A549 (cell line): ENCODE data around the gene CTNNAL1. TPM values are rescaled to one million over a fixed set of nuclear protein-coding genes. Genes with fewer than 3 reads are reported as not detected.

Experiments used
- ATAC-seq, 2 experiments: fragments of 200-7000 bp in 1 of 2; fragments of >200 bp in 1 of 2; cut with Nextera tagmentation in 1 of 2; cut with Tn5 transposase in 1 of 2; 3 replicates each; pipeline versions ENCODE4 v1.8.0 to v1.9.1; 2018 to 2020; ENCODE audit warnings: mild to moderate bottlenecking in 1 of 2, moderate library complexity in 1 of 2
- CTCF ChIA-PET: fragments of 300-600 bp; sonication (Branson Sonifier 250); formaldehyde crosslinking; extraction: SDS; loops from one replicate; lab custom pipeline; 2021; ENCODE audit warnings: antibody characterized with exemption, inconsistent platforms; lab: Yijun Ruan, JAX
- POLR2A ChIA-PET: fragments of 350-600 bp; formaldehyde crosslinking; extraction: SDS; loops from one replicate; lab custom pipeline; 2021; ENCODE audit warnings: antibody characterized with exemption, inconsistent platforms; lab: Yijun Ruan, JAX
- DNase-seq, 2 experiments: peaks; one replicate each; pipeline versions ENCODE4 v3.0.0 to v3.0.0-alpha.2; 2011 to 2016; ENCODE audit warnings: low read depth in 1 of 2, low spot score in 1 of 2
- FAIRE-seq: peaks from 2 replicates; lab custom pipeline; 2011; peaks lifted over from hg19 to GRCh38; lab: Jason Lieb, UNC
- H3K27ac ChIP-seq, 2 experiments: fragments of >200 bp; sonication (Bioruptor Twin); formaldehyde crosslinking; 3 replicates each; pipeline ENCODE4 v1.5.1; 2016 to 2017
- H3K4me1 ChIP-seq: fragments of >200 bp; sonication (Bioruptor Twin); formaldehyde crosslinking; 3 replicates; pipeline ENCODE4 v1.6.1; 2016
- H3K4me2 ChIP-seq: fragments of >200 bp; sonication (Bioruptor Twin); formaldehyde crosslinking; 3 replicates; pipeline ENCODE4 v1.6.1; 2016
- H3K4me3 ChIP-seq: fragments of >200 bp; sonication (Bioruptor Twin); formaldehyde crosslinking; 3 replicates; pipeline ENCODE4 v1.5.1; 2016
- H3K9me3 ChIP-seq: fragments of >200 bp; sonication (Bioruptor Twin); formaldehyde crosslinking; 3 replicates; pipeline ENCODE4 v1.6.1; 2016
- BCL3 ChIP-seq: fragments of >200 bp; sonication (Bioruptor Twin); formaldehyde crosslinking; IDR thresholded peaks from 3 replicates; pipeline ENCODE4 v1.6.1; 2016
- CBX8 ChIP-seq: fragments of 200-600 bp; sonication (generic); IDR thresholded peaks from 2 replicates; pipeline ENCODE4 v1.6.1; 2016
- CEBPB ChIP-seq, 2 experiments: fragments of >200 bp in 1 of 2; sonication (Bioruptor Twin) in 1 of 2; formaldehyde crosslinking in 1 of 2; IDR thresholded peaks; 2 replicates each; pipeline ENCODE4 v1.6.1; 2012 to 2016
- EP300 ChIP-seq, 2 experiments: fragments of >200 bp; sonication (Bioruptor Twin); formaldehyde crosslinking; IDR thresholded peaks; 2 replicates in 1 of 2; 3 replicates in 1 of 2; pipeline ENCODE4 v1.6.1; 2016 to 2017
- ESRRA ChIP-seq: fragments of 150-350 bp; IDR thresholded peaks from 2 replicates; pipeline ENCODE4 v1.6.1; 2014; ENCODE audit warnings: mild to moderate bottlenecking, low read length, borderline replicate concordance
- FOSL2 ChIP-seq, 2 experiments: fragments of 450-650 bp in 1 of 2; fragments of >200 bp in 1 of 2; sonication (Bioruptor Twin) in 1 of 2; formaldehyde crosslinking; IDR thresholded peaks; 2 replicates each; pipeline versions ENCODE4 v1.5.0 to v1.6.1; 2016 to 2020; ENCODE audit warnings: mild to moderate bottlenecking in 1 of 2, moderate library complexity in 1 of 2
- FOXS1 ChIP-seq: fragments of 250-450 bp; sonication (Bioruptor Pico); IDR thresholded peaks from 2 replicates; pipeline ENCODE4 v1.5.0; 2020; ENCODE audit warnings: mild to moderate bottlenecking, moderate library complexity
- GATA3 ChIP-seq: IDR thresholded peaks from 2 replicates; pipeline ENCODE4 v1.6.1; 2012; ENCODE audit warnings: borderline replicate concordance
- HDAC2 ChIP-seq: fragments of 200-600 bp; sonication (generic); IDR thresholded peaks from 2 replicates; pipeline ENCODE4 v1.6.1; 2016
- HOXA7 ChIP-seq: fragments of 250-450 bp; sonication (Bioruptor Pico); IDR thresholded peaks from 2 replicates; pipeline ENCODE4 v1.5.0; 2020; ENCODE audit warnings: mild to moderate bottlenecking, moderate library complexity
- HOXB13 ChIP-seq: fragments of 250-450 bp; sonication (Bioruptor Pico); IDR thresholded peaks from 2 replicates; pipeline ENCODE4 v1.5.0; 2020; ENCODE audit warnings: low read depth, mild to moderate bottlenecking, moderate library complexity
- HOXB5 ChIP-seq: fragments of 250-450 bp; sonication (Bioruptor Pico); IDR thresholded peaks from 2 replicates; pipeline ENCODE4 v1.5.0; 2020; ENCODE audit warnings: mild to moderate bottlenecking, moderate library complexity
- JUN ChIP-seq, 2 experiments: fragments of >200 bp; sonication (Bioruptor Twin); formaldehyde crosslinking; IDR thresholded peaks; 2 replicates in 1 of 2; 3 replicates in 1 of 2; pipeline ENCODE4 v1.6.1; 2016 to 2017
- JUNB ChIP-seq: fragments of >200 bp; sonication (Bioruptor Twin); formaldehyde crosslinking; IDR thresholded peaks from 2 replicates; pipeline ENCODE4 v1.6.1; 2016
- KDM1A ChIP-seq: fragments of 200-600 bp; sonication (generic); IDR thresholded peaks from 2 replicates; pipeline ENCODE4 v1.6.1; 2016; ENCODE audit warnings: low read depth, mild to moderate bottlenecking
- MAFK ChIP-seq: fragments of 450-650 bp; IDR thresholded peaks from 2 replicates; pipeline ENCODE4 v1.6.1; 2014; ENCODE audit not compliant: partially characterized antibody
- MAX ChIP-seq: IDR thresholded peaks from 2 replicates; pipeline ENCODE4 v1.6.1; 2012
- MAZ ChIP-seq: fragments of 150-350 bp; IDR thresholded peaks from 2 replicates; pipeline ENCODE4 v1.6.1; 2014; ENCODE audit warnings: antibody characterized with exemption, low read depth, low read length, borderline replicate concordance
- NFE2L2 ChIP-seq: fragments of 150-350 bp; conservative IDR thresholded peaks from 2 replicates; pipeline ENCODE4 v1.6.1; 2014; ENCODE audit warnings: low read length
- POLR2AphosphoS2 ChIP-seq: conservative IDR thresholded peaks from 2 replicates; pipeline ENCODE4 v1.6.1; 2012; ENCODE audit warnings: low read length, improper control_type of control experiment, inconsistent platforms
- SMC3 ChIP-seq: fragments of >200 bp; sonication (Bioruptor Twin); formaldehyde crosslinking; IDR thresholded peaks from 3 replicates; pipeline ENCODE4 v1.6.1; 2018; ENCODE audit warnings: inconsistent platforms
- TFCP2L1 ChIP-seq: fragments of 250-450 bp; sonication (Bioruptor Pico); IDR thresholded peaks from 2 replicates; pipeline ENCODE4 v1.5.0; 2021; ENCODE audit warnings: mild to moderate bottlenecking
- TP53 ChIP-seq: fragments of 250-450 bp; sonication (Bioruptor Pico); IDR thresholded peaks from 2 replicates; pipeline ENCODE4 v1.5.0; 2021; ENCODE audit warnings: mild to moderate bottlenecking, moderate library complexity
- ZFP36 ChIP-seq: fragments of 450-650 bp; IDR thresholded peaks from 2 replicates; pipeline ENCODE4 v1.6.1; 2014; ENCODE audit warnings: borderline replicate concordance; ENCODE audit not compliant: partially characterized antibody
- WGBS: methylation state at CpG from one replicate; pipeline ENCODE4 v1.1.6; 2017; ENCODE audit errors: missing lambda C conversion rate; 5-methylcytosine and 5-hydroxymethylcytosine counted together
- polyA plus RNA-seq, 4 experiments: library from polyadenylated mRNA; depleted of rRNA in 3 of 4; stranded (reverse); fragments of >200 nt; fragmentation: RNase III in 1 of 4; extraction: RNeasy Plus Mini Kit Qiagen cat#74134 plus additional on column Dnase treatment in 1 of 4; gene quantifications; 2 replicates in 3 of 4; 3 replicates in 1 of 4; pipeline ENCODE4 v1.2.3, GENCODE V29; 2011 to 2017
- TF ChIP-seq, protein P1 (sequence below): IDR thresholded peaks from 2 replicates; pipeline ENCODE4 v1.6.1; 2012; ENCODE audit warnings: low read depth, borderline replicate concordance

CTNNAL1 gene
- polyA plus RNA-seq, 2 of the 4 experiments (the other 2 are of a cell fraction) = 43.8 to 63.6 TPM

- Histone ChIP-seq H3K4me3 (no peak overlapping the region), H3K4me1 (peaks cover 31% of the 10 kb centered on the region), H3K27ac (no peak overlapping the region), H3K9me3 (no peaks in the 10 kb centered on the region), H3K4me2 (no peak overlapping the region)
- WGBS = 88% methylated on average over 7 of the region's 7 CpGs
- TF ChIP-seq SMC3 = no peak
- TF ChIP-seq TFCP2L1 (CRISPR knock-in tag) = no peak
- no peak for TF ChIP-seq NFE2L2
- TF ChIP-seq MAX = no peak
- TF ChIP-seq BCL3 = no peak
- CTCF ChIA-PET = no interaction called here
- POLR2A ChIA-PET = no interaction called here
- no peak for FAIRE-seq
- no peak for ATAC-seq
- no peak for DNase-seq
These were observed 13.0 kb upstream of the CTNNAL1 start for GRCh38 chr9:109026306-109026705.

GRCh38 chr9:109022873-109023272 is 9.6 kb upstream of the CTNNAL1 start:
- ATAC-seq (peak in 1 of 2 experiments; percentile 66; a peak in 3 of 6 replicates), FAIRE-seq (no peak), DNase-seq (peak in 1 of 2 experiments; percentile 43)
- H3K4me1 ChIP-seq = peaks cover 27% of the 10 kb centered on the region
- no peaks in the 10 kb centered on the region for H3K9me3 ChIP-seq
- no peak overlapping the region for H3K4me3 ChIP-seq
- ChIA-PET CTCF (interaction anchor here (1.0 kb wide), 1 partner anchor 56 kb away, joined by 3 read pairs; no protein-coding TSS in a partner anchor), POLR2A (interaction anchor here (0.6 kb wide), 1 partner anchor 51 kb away, joined by 3 read pairs; no protein-coding TSS in a partner anchor)
- peak overlapping the region; percentile 59 for H3K4me2 ChIP-seq
- no peak overlapping the region; a peak in 1 of 6 replicates for H3K27ac ChIP-seq
- TF ChIP-seq TFCP2L1 (CRISPR knock-in tag) (no peak), TP53 (CRISPR knock-in tag) (no peak), KDM1A (no peak), GATA3 (peak; percentile 73), FOSL2 (IDR thresholded peaks at IDR 0.05) (no peak), FOSL2 (CRISPR knock-in tag; IDR thresholded peaks at IDR 0.05) (peak; percentile 50; the same call in 1 of the 2 replicates), FOXS1 (CRISPR knock-in tag) (no peak), EP300 (IDR thresholded peaks at IDR 0.05) (0 out of 5 replicates have a peak, but pooled peaks of 1 of the 2 experiments have one; percentile 17), HOXA7 (no peak)

DNA sequence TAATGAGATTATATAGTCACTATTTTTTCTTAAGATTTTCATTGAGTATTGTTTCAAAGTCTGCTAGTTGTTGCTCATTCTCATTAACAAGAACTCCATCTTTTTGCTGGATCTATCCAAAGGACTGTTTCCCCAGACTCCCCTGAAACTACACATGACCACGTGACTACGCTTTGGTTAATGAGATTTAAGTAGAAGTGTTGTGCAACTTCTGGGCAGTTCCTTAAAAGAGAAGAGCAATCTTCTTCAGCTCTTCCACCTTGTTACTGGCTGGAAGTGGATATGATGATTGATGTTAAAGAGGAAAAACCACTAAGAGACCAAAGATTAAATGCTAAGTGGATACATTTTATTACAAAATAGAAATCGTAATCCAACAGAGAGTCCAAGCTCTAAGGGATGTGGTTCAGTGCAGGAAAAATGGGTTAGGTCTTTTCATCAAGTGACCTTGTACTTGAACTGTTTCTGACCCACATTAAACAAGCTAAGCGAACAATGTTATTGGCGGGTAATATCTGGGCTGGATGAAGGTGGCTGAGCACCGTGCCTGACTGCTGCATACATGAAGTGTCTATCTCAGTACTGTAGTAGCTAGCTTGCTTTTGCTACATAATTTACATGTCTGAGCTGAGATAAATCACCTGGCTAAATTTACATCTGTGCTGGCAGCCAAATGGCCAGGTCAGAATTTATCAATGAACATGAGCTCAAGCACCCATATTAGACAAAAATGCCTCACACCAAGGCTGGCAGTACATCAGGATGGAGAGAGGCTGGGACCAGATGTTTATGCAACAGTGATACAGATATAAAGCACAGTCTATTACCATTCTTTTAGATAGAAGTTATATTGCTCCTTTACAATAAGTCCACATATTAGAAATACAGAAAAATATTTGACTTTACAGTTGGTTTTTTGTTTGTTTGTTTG is 7.5 kb upstream of the CTNNAL1 start:
- ATAC-seq (no peak), DNase-seq (no peak), FAIRE-seq (no peak)
- Histone ChIP-seq H3K9me3 (no peaks in the 10 kb centered on the region), H3K27ac (no peak overlapping the region), H3K4me3 (no peak overlapping the region), H3K4me2 (no peak overlapping the region), H3K4me1 (peaks cover 27% of the 10 kb centered on the region)
- TF ChIP-seq, protein P1, sequence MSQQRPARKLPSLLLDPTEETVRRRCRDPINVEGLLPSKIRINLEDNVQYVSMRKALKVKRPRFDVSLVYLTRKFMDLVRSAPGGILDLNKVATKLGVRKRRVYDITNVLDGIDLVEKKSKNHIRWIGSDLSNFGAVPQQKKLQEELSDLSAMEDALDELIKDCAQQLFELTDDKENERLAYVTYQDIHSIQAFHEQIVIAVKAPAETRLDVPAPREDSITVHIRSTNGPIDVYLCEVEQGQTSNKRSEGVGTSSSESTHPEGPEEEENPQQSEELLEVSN = no peak
- TF ChIP-seq HDAC2 (no peak), HOXB5 (no peak), CBX8 (no peak), MAFK (no peak), SMC3 (no peak), BCL3 (no peak), ESRRA (no peak), CEBPB (IDR thresholded peaks at IDR 0.05) (no peak), HOXA7 (no peak), POLR2AphosphoS2 (no peak), HOXB13 (CRISPR knock-in tag) (no peak), ZFP36 (no peak), JUNB (no peak), JUN (IDR thresholded peaks at IDR 0.05) (no peak), KDM1A (no peak), MAZ (no peak)
- ChIA-PET CTCF (interaction anchor here (0.8 to 1.6 kb wide), 2 partner anchors 14 to 20 kb away, joined by 3 to 4 read pairs; no protein-coding TSS in a partner anchor), POLR2A (no interaction called here)
- 93% methylated on average over 6 of the region's 6 CpGs for WGBS
